NCI-H748 (cell line): Measurements from ENCODE around the gene LSMEM2.
"Not testable (repeated sequence)": the region's sequence is repeated elsewhere in the genome, so short reads cannot be mapped to it uniquely, and the experiment has no call there.

ENCODE experiments used
- DNase-seq: peaks from one replicate; lab custom pipeline; 2025; ENCODE audit not compliant: unreplicated experiment; lab: John Stamatoyannopoulos, UW

The LSMEM2 gene

GRCh38 chr3:50245831-50246516, 32.9 kb upstream of the LSMEM2 start:
- DNase-seq: peak; percentile 86

GRCh38 chr3:50246517-50246954, 32.4 kb upstream of the LSMEM2 start:
- DNase-seq: no peak

- no peak for DNase-seq
Measured at GRCh38 chr3:50248387-50248786, 30.5 kb upstream of the LSMEM2 start.

- no peak for DNase-seq
Measured at GRCh38 chr3:50249457-50249856, 29.4 kb upstream of the LSMEM2 start.

- DNase-seq: no peak
Measured at GRCh38 chr3:50250514-50250913, 28.4 kb upstream of the LSMEM2 start.

GRCh38 chr3:50251220-50251619, 27.7 kb upstream of the LSMEM2 start:
- no peak for DNase-seq

GRCh38 chr3:50254577-50255250, 24.2 kb upstream of the LSMEM2 start:
- DNase-seq: no peak

- no peak for DNase-seq
Measured at GRCh38 chr3:50255251-50255615, 23.7 kb upstream of the LSMEM2 start.

- peak; percentile 36 for DNase-seq
Measured at GRCh38 chr3:50256978-50257890, 21.7 kb upstream of the LSMEM2 start.

- peak; percentile 27 for DNase-seq
Measured at GRCh38 chr3:50258029-50258680, 20.7 kb upstream of the LSMEM2 start.

GRCh38 chr3:50258979-50259378, 19.9 kb upstream of the LSMEM2 start:
- no peak for DNase-seq

GRCh38 chr3:50259432-50260026, 19.4 kb upstream of the LSMEM2 start:
- no peak for DNase-seq

- peak; percentile 86 for DNase-seq
Measured at GRCh38 chr3:50260027-50260941, 18.6 kb upstream of the LSMEM2 start.

- no peak for DNase-seq
Measured at GRCh38 chr3:50260942-50261441, 17.9 kb upstream of the LSMEM2 start.

- no peak for DNase-seq
Measured at GRCh38 chr3:50261505-50261904, 17.4 kb upstream of the LSMEM2 start.

GRCh38 chr3:50262200-50262599, 16.7 kb upstream of the LSMEM2 start:
- DNase-seq: not testable (repeated sequence)

- no peak for DNase-seq
Measured at GRCh38 chr3:50262778-50263177, 16.1 kb upstream of the LSMEM2 start.

GRCh38 chr3:50263478-50264382, 15.2 kb upstream of the LSMEM2 start:
- no peak for DNase-seq
